NT2/D1 (cell line): ENCODE results near the gene RAB8A.

Source experiments
- SUZ12 ChIP-seq: IDR thresholded peaks from 2 replicates; pipeline ENCODE4 v1.6.1; 2011; ENCODE audit not compliant: insufficient read length, insufficient read depth; ENCODE audit errors: extremely low read depth
- YY1 ChIP-seq: IDR thresholded peaks from 2 replicates; pipeline ENCODE4 v1.6.1; 2011; ENCODE audit not compliant: insufficient read length, insufficient read depth
- ZNF274 ChIP-seq: IDR thresholded peaks from 2 replicates; pipeline ENCODE4 v1.6.1; 2011; ENCODE audit warnings: mild to moderate bottlenecking, low read depth, low read length

GRCh38 chr19:16127080-16127479 is 15.4 kb downstream of the RAB8A start:
- no peak for TF ChIP-seq SUZ12
- TF ChIP-seq ZNF274 = no peak
- TF ChIP-seq YY1 = no peak
